Muscle layer of colon (tissue), 2 donors: ENCODE results near the gene NPM1.
"Not testable (repeated sequence)": the region's sequence is repeated elsewhere in the genome, so short reads cannot be mapped to it uniquely, and the experiment has no call there.

Experiments used
- H3K27ac ChIP-seq: one replicate; pipeline ENCODE4 v1.7.0; 2013; ENCODE audit warnings: low read depth, mild to moderate bottlenecking, low read length, moderate library complexity
- H3K27me3 ChIP-seq, 2 donors: one replicate each; pipeline ENCODE4 v1.7.0; 2013; ENCODE audit warnings: low read length in 2 of 2, mild to moderate bottlenecking in 2 of 2; ENCODE audit not compliant: insufficient read depth in 2 of 2, control insufficient read depth in 1 of 2
- H3K36me3 ChIP-seq: one replicate; pipeline ENCODE4 v1.7.0; 2013; ENCODE audit warnings: mild to moderate bottlenecking, low read length; ENCODE audit not compliant: insufficient read depth
- H3K4me1 ChIP-seq: one replicate; pipeline ENCODE4 v1.7.0; 2013; ENCODE audit warnings: mild to moderate bottlenecking, low read length; ENCODE audit not compliant: insufficient read depth
- H3K4me3 ChIP-seq, 2 donors: one replicate each; pipeline ENCODE4 v1.7.0; 2013; ENCODE audit warnings: low read length in 2 of 2, low read depth in 1 of 2, mild to moderate bottlenecking in 1 of 2, moderate library complexity in 1 of 2
- H3K9ac ChIP-seq: one replicate; pipeline ENCODE4 v1.7.0; 2013; ENCODE audit warnings: low read length
- H3K9me3 ChIP-seq: one replicate; pipeline ENCODE4 v1.7.0; 2013; ENCODE audit warnings: mild to moderate bottlenecking, low read length
- donor health status: abdominal sarcoma.
- donor health status: Adenocarcinoma of cecum.

The NPM1 gene

GRCh38 chr5:171365351-171365750 is 22.3 kb upstream of the NPM1 start:
- Histone ChIP-seq H3K36me3 (no peaks in the 10 kb centered on the region), H3K27me3 (no peaks in the 10 kb centered on the region), H3K4me3 (no peak overlapping the region), H3K27ac (no peak overlapping the region), H3K9ac (no peak overlapping the region), H3K9me3 (no peaks in the 10 kb centered on the region), H3K4me1 (no peaks in the 10 kb centered on the region)

GRCh38 chr5:171366645-171367044 is 21.0 kb upstream of the NPM1 start:
- Histone ChIP-seq H3K4me3 (no peak overlapping the region), H3K9ac (no peak overlapping the region), H3K36me3 (no peaks in the 10 kb centered on the region), H3K4me1 (no peaks in the 10 kb centered on the region), H3K27ac (no peak overlapping the region), H3K27me3 (no peaks in the 10 kb centered on the region), H3K9me3 (no peaks in the 10 kb centered on the region)

GRCh38 chr5:171367424-171368370 is 20.0 kb upstream of the NPM1 start:
- Histone ChIP-seq H3K9me3 (no peaks in the 10 kb centered on the region), H3K4me1 (no peaks in the 10 kb centered on the region), H3K4me3 (no peak overlapping the region), H3K36me3 (no peaks in the 10 kb centered on the region), H3K27ac (no peak overlapping the region), H3K9ac (no peak overlapping the region), H3K27me3 (no peaks in the 10 kb centered on the region)

- Histone ChIP-seq H3K27me3 (no peaks in the 10 kb centered on the region), H3K4me3 (no peak overlapping the region), H3K9me3 (no peaks in the 10 kb centered on the region), H3K36me3 (no peaks in the 10 kb centered on the region), H3K4me1 (no peaks in the 10 kb centered on the region), H3K9ac (no peak overlapping the region), H3K27ac (no peak overlapping the region)
These were observed 18.6 kb upstream of the NPM1 start for GRCh38 chr5:171369056-171369455.

GRCh38 chr5:171369898-171370297 is 17.8 kb upstream of the NPM1 start:
- H3K4me1 ChIP-seq = no peaks in the 10 kb centered on the region
- H3K27me3 ChIP-seq = no peaks in the 10 kb centered on the region

GRCh38 chr5:171370881-171371280 is 16.8 kb upstream of the NPM1 start:
- H3K27me3 ChIP-seq, H3K27ac ChIP-seq, H3K36me3 ChIP-seq, H3K4me3 ChIP-seq, H3K9me3 ChIP-seq, H3K9ac ChIP-seq, H3K4me1 ChIP-seq: not testable (repeated sequence)

More at GRCh38 chr5:171369898-171370297, 17.8 kb upstream of the NPM1 start:
- Histone ChIP-seq H3K36me3 (no peaks in the 10 kb centered on the region), H3K9ac (no peak overlapping the region), H3K4me3 (no peak overlapping the region), H3K9me3 (no peaks in the 10 kb centered on the region), H3K27ac (no peak overlapping the region)

- H3K4me3 ChIP-seq = no peak overlapping the region
- H3K27ac ChIP-seq = no peak overlapping the region
- H3K9ac ChIP-seq = no peak overlapping the region
- no peaks in the 10 kb centered on the region for H3K27me3 ChIP-seq
- H3K9me3 ChIP-seq = no peaks in the 10 kb centered on the region
- H3K36me3 ChIP-seq = no peaks in the 10 kb centered on the region
- H3K4me1 ChIP-seq = no peaks in the 10 kb centered on the region
These were observed 16.3 kb upstream of the NPM1 start for GRCh38 chr5:171371326-171371725.

GRCh38 chr5:171379961-171380360 is 7.7 kb upstream of the NPM1 start:
- Histone ChIP-seq H3K36me3 (no peaks in the 10 kb centered on the region), H3K9me3 (no peaks in the 10 kb centered on the region), H3K27me3 (no peaks in the 10 kb centered on the region), H3K27ac (no peak overlapping the region), H3K9ac (no peak overlapping the region), H3K4me3 (no peak overlapping the region), H3K4me1 (no peaks in the 10 kb centered on the region)

GRCh38 chr5:171384416-171384815 is 3.2 kb upstream of the NPM1 start:
- H3K27me3 ChIP-seq, H3K27ac ChIP-seq, H3K9me3 ChIP-seq, H3K4me1 ChIP-seq, H3K4me3 ChIP-seq, H3K9ac ChIP-seq, H3K36me3 ChIP-seq: not testable (repeated sequence)

GRCh38 chr5:171384999-171385398 is 2.6 kb upstream of the NPM1 start:
- H3K9me3 ChIP-seq, H3K4me3 ChIP-seq, H3K27me3 ChIP-seq, H3K27ac ChIP-seq, H3K9ac ChIP-seq, H3K4me1 ChIP-seq, H3K36me3 ChIP-seq: not testable (repeated sequence)

GRCh38 chr5:171386006-171386671 is 1.5 kb upstream of the NPM1 start:
- Histone ChIP-seq H3K4me3 (peak overlapping the region in 1 of 2 donors; percentile 94), H3K27me3 (no peaks in the 10 kb centered on the region), H3K9ac (peak overlapping the region; percentile 85)

More at GRCh38 chr5:171386006-171386671, 1.5 kb upstream of the NPM1 start:
- Histone ChIP-seq H3K27ac (no peak overlapping the region), H3K9me3 (no peaks in the 10 kb centered on the region), H3K36me3 (no peaks in the 10 kb centered on the region), H3K4me1 (peaks cover 13% of the 10 kb centered on the region)
